Measurements from ENCODE around the gene TEX19.

GRCh38 chr17:82397449-82398335, 38.6 kb downstream of the TEX19 start:
- no peak for TF ChIP-seq CTCF (conservative IDR thresholded peaks at IDR 0.05; ENCODE audit: low read depth in 2 of 2)
- no peak for TF ChIP-seq EZH2 (IDR thresholded peaks at IDR 0.05; ENCODE audit: low read depth, unreplicated experiment)
- no peak for TF ChIP-seq POLR2AphosphoS5 (IDR thresholded peaks at IDR 0.05; ENCODE audit: low read depth)
- no peak for TF ChIP-seq REST (IDR thresholded peaks at IDR 0.05; ENCODE audit: unreplicated experiment)
- no peak for TF ChIP-seq CREB1 (CRISPR knock-in tag; IDR thresholded peaks at IDR 0.05; ENCODE audit: low read depth)
- TF ChIP-seq EZH2phosphoT487 (IDR thresholded peaks at IDR 0.05; ENCODE audit: unreplicated experiment), result no peak
- TF ChIP-seq NANOG (IDR thresholded peaks at IDR 0.05; ENCODE audit: borderline replicate concordance), result no peak
- TF ChIP-seq JUNB (IDR thresholded peaks at IDR 0.05; ENCODE audit: unreplicated experiment), result no peak
- no peak for TF ChIP-seq ZNF462 (CRISPR knock-in tag; IDR thresholded peaks at IDR 0.05)
- no peak for TF ChIP-seq ETS1 (IDR thresholded peaks at IDR 0.05)
- TF ChIP-seq STAT1 (IDR thresholded peaks at IDR 0.05; ENCODE audit: unreplicated experiment), result no peak
- no peak for TF ChIP-seq ZNF114 (CRISPR knock-in tag; IDR thresholded peaks at IDR 0.05)
- TF ChIP-seq ZNF331 (CRISPR knock-in tag; IDR thresholded peaks at IDR 0.05; ENCODE audit: low read depth), result no peak

All from GM23338 (cell line).